Endothelial cell of umbilical vein (primary cell): ENCODE results near the gene ATP1B3. TPM values are rescaled to one million over a fixed set of nuclear protein-coding genes. Genes with fewer than 3 reads are reported as not detected.

Experiments
- BruUV-seq: library from RNA; stranded (reverse); fragments of 400-500 nt; replicated peaks from 2 replicates; lab custom pipeline; 2021; lab: Mats Ljungman, UMichigan
- CTCF ChIA-PET: fragments of 300-600, 350-600 bp; sonication (Branson Sonifier 250); formaldehyde crosslinking; loops from one replicate; lab custom pipeline; 2021; ENCODE audit warnings: antibody characterized with exemption, inconsistent platforms; lab: Charles Lee
- POLR2A ChIA-PET: fragments of 300-600, 350-600 bp; sonication (Branson Sonifier 250); formaldehyde crosslinking; loops from one replicate; lab custom pipeline; 2021; ENCODE audit warnings: antibody characterized with exemption, inconsistent platforms; lab: Charles Lee
- DNase-seq: peaks from one replicate; pipeline ENCODE4 v3.0.0-alpha.2; 2011; ENCODE audit warnings: low read depth, low spot score
- FAIRE-seq: peaks from 2 replicates; lab custom pipeline; 2011; peaks lifted over from hg19 to GRCh38; lab: Jason Lieb, UNC
- H2AFZ ChIP-seq: 2 replicates; pipeline ENCODE4 v1.6.0; 2012; ENCODE audit warnings: low read depth, low read length, control low read depth, inconsistent platforms
- H3K27ac ChIP-seq: 2 replicates; pipeline ENCODE4 v1.5.1; 2011; ENCODE audit warnings: low read depth, mild to moderate bottlenecking, control low read depth, low read length, moderate library complexity; ENCODE audit not compliant: insufficient read depth
- H3K27me3 ChIP-seq, 2 experiments: 2 replicates each; pipeline versions ENCODE4 v1.6.0 to v1.6.1; 2011; ENCODE audit warnings: low read length in 2 of 2, mixed read lengths in 1 of 2; ENCODE audit not compliant: control insufficient read depth in 2 of 2, insufficient read depth in 2 of 2
- H3K36me3 ChIP-seq, 2 experiments: 2 replicates in 1 of 2; 3 replicates in 1 of 2; pipeline ENCODE4 v1.5.1; 2011; ENCODE audit warnings: low read length in 2 of 2, mild to moderate bottlenecking in 1 of 2, moderate library complexity in 1 of 2; ENCODE audit not compliant: control insufficient read depth in 2 of 2, insufficient read depth in 2 of 2; ENCODE audit errors: extremely low read depth in 1 of 2
- H3K4me1 ChIP-seq: 3 replicates; pipeline ENCODE4 v1.5.1; 2011; ENCODE audit warnings: mild to moderate bottlenecking, low read length; ENCODE audit not compliant: control insufficient read depth, insufficient read depth; ENCODE audit errors: extremely low read depth
- H3K4me2 ChIP-seq: 2 replicates; pipeline ENCODE4 v1.6.1; 2011; ENCODE audit warnings: low read length, control low read depth, mixed read lengths; ENCODE audit not compliant: insufficient read depth
- H3K4me3 ChIP-seq, 3 experiments: fragments of 200-600 bp in 1 of 3; sonication (generic), shearing (Covaris generic) in 1 of 3; replicated peaks in 1 of 3; 2 replicates each; pipeline ENCODE4 v1.5.1; 2011 to 2016; ENCODE audit warnings: control low read depth in 3 of 3, low read length in 3 of 3, mild to moderate bottlenecking in 2 of 3, inconsistent platforms in 1 of 3, low read depth in 1 of 3, moderate library complexity in 1 of 3; ENCODE audit not compliant: insufficient read depth in 1 of 3
- H3K79me2 ChIP-seq: 2 replicates; pipeline ENCODE4 v1.6.0; 2012; ENCODE audit warnings: low read length, inconsistent platforms; ENCODE audit not compliant: control insufficient read depth, insufficient read depth
- H3K9ac ChIP-seq: replicated peaks from 2 replicates; pipeline ENCODE3; 2011; ENCODE audit warnings: low read length, control low read depth; ENCODE audit not compliant: insufficient read depth; ENCODE audit errors: extremely low read depth
- H3K9me1 ChIP-seq: replicated peaks from 3 replicates; pipeline ENCODE4 v1.6.0; 2011; ENCODE audit warnings: mild to moderate bottlenecking, low read length; ENCODE audit not compliant: control insufficient read depth, insufficient read depth; ENCODE audit errors: extremely low read depth
- H3K9me3 ChIP-seq: replicated peaks from 2 replicates; pipeline ENCODE4 v1.5.1; 2012; ENCODE audit warnings: low read length, inconsistent platforms; ENCODE audit not compliant: control insufficient read depth, insufficient read depth
- H4K20me1 ChIP-seq: replicated peaks from 2 replicates; pipeline ENCODE3; 2011; ENCODE audit warnings: mild to moderate bottlenecking, low read length; ENCODE audit not compliant: control insufficient read depth, insufficient read depth; ENCODE audit errors: extremely low read depth
- CTCF ChIP-seq, 2 donors: IDR thresholded peaks; 1 replicate in 1 of 2; 2 replicates in 1 of 2; pipeline ENCODE4 v1.5.1; 2011; ENCODE audit warnings: low read length in 2 of 2, mild to moderate bottlenecking in 2 of 2, moderate library complexity in 2 of 2, control low read depth in 1 of 2, inconsistent platforms in 1 of 2, low read depth in 1 of 2; ENCODE audit not compliant: insufficient read depth in 1 of 2; ENCODE audit errors: extremely low read depth in 1 of 2
- EZH2 ChIP-seq: IDR thresholded peaks from 2 replicates; pipeline ENCODE4 v1.6.1; 2012; ENCODE audit warnings: borderline replicate concordance, low read depth, mild to moderate bottlenecking, moderate library complexity, low read length, inconsistent platforms; ENCODE audit not compliant: severe bottlenecking
- FOS ChIP-seq: IDR thresholded peaks from 2 replicates; pipeline ENCODE4 v1.6.1; 2011; ENCODE audit warnings: mild to moderate bottlenecking, low read length, moderate library complexity, borderline replicate concordance; ENCODE audit not compliant: insufficient read depth
- GATA2 ChIP-seq: IDR thresholded peaks from 2 replicates; pipeline ENCODE4 v1.7.0; 2011; ENCODE audit warnings: low read depth, mild to moderate bottlenecking, moderate library complexity, mixed read lengths, low read length; ENCODE audit not compliant: insufficient read length, insufficient read depth
- JUN ChIP-seq: IDR thresholded peaks from 2 replicates; pipeline ENCODE4 v1.6.1; 2011; ENCODE audit warnings: borderline replicate concordance, low read depth; ENCODE audit not compliant: insufficient read length, insufficient read depth
- MAX ChIP-seq: IDR thresholded peaks from 2 replicates; pipeline ENCODE4 v1.6.1; 2011; ENCODE audit not compliant: insufficient read depth, insufficient read length
- MYC ChIP-seq: IDR thresholded peaks from one replicate; pipeline ENCODE4 v1.6.1; 2011; ENCODE audit warnings: mild to moderate bottlenecking, low read depth, low read length
- POLR2A ChIP-seq: IDR thresholded peaks from 2 replicates; pipeline ENCODE4 v1.6.1; 2012; ENCODE audit warnings: low read depth, mild to moderate bottlenecking, control low read depth, low read length
- POLR2AphosphoS5 ChIP-seq: IDR thresholded peaks from 2 replicates; pipeline ENCODE4 v1.6.1; 2012; ENCODE audit warnings: low read depth, mild to moderate bottlenecking, control low read depth, low read length, moderate library complexity; ENCODE audit not compliant: insufficient read depth
- dilution Hi-C: fragments of 300-500 bp; cut with MboI; formaldehyde crosslinking; loops from one replicate; pipeline ENCODE4 v1.15.0; 2019; ENCODE audit warnings: low sequenced_read_pairs; ENCODE audit not compliant: extremely low pct_ligation_motif_present
- intact Hi-C: fragments of 100-400 bp; cut with micrococcal nuclease; formaldehyde crosslinking; loops from one replicate; pipeline ENCODE4 v1.10.0; 2022
- polyA plus RNA-seq, 4 experiments: library from polyadenylated mRNA; depleted of rRNA in 3 of 4; stranded (reverse) in 3 of 4; unstranded in 1 of 4; fragments of >200 nt; gene quantifications; 2 replicates each; pipeline versions ENCODE4 v1.2.1 to v1.2.3, GENCODE V29; 2011 to 2012; ENCODE audit warnings: missing spikeins in 1 of 4
- total RNA-seq: library from RNA; stranded (reverse); gene quantifications from 2 replicates; pipeline ENCODE4 v1.2.3, GENCODE V29; 2021

ATP1B3 gene
- total and polyA plus RNA-seq, 2 donors (not counting 3 experiments of a cell fraction or from before 2014, with no cell fraction given) = 227 to 279 TPM

- H3K4me3 ChIP-seq = no peak overlapping the region
- intact Hi-C loops (no loop called here), dilution Hi-C loops (no loop called here)
- peaks cover 13% of the 10 kb centered on the region for H4K20me1 ChIP-seq
- FAIRE-seq (no peak), DNase-seq (no peak)
- no TSS peak for BruUV-seq
- POLR2A ChIA-PET = no interaction called here
- H3K27ac ChIP-seq = no peak overlapping the region
- H3K9me1 ChIP-seq = peaks cover 2% of the 10 kb centered on the region
- H3K4me2 ChIP-seq = no peak overlapping the region
- no peaks in the 10 kb centered on the region for H3K9me3 ChIP-seq
- no peaks in the 10 kb centered on the region for H3K36me3 ChIP-seq
- H3K27me3 ChIP-seq = no peaks in the 10 kb centered on the region
- peaks cover 69% of the 10 kb centered on the region for H3K79me2 ChIP-seq
- TF ChIP-seq MAX (no peak), JUN (no peak)
- CTCF ChIA-PET = no interaction called here
- no peak overlapping the region for H2AFZ ChIP-seq
- H3K9ac ChIP-seq = no peak overlapping the region
- H3K4me1 ChIP-seq = no peaks in the 10 kb centered on the region
Measured at GRCh38 chr3:141898908-141899307, 22.5 kb downstream of the ATP1B3 start.

GRCh38 chr3:141900343-141900742 lies 23.9 kb downstream of the ATP1B3 start:
- Histone ChIP-seq H3K36me3 (no peaks in the 10 kb centered on the region), H3K79me2 (peaks cover 58% of the 10 kb centered on the region), H3K9me1 (peaks cover 2% of the 10 kb centered on the region), H3K9me3 (no peaks in the 10 kb centered on the region), H3K4me3 (no peak overlapping the region), H3K4me1 (no peaks in the 10 kb centered on the region), H4K20me1 (peaks cover 13% of the 10 kb centered on the region), H3K27ac (no peak overlapping the region), H3K27me3 (no peaks in the 10 kb centered on the region), H3K4me2 (no peak overlapping the region), H3K9ac (no peak overlapping the region), H2AFZ (no peak overlapping the region)
- ChIA-PET CTCF (interaction anchor here (0.9 to 1.3 kb wide), 4 partner anchors 8 to 20 kb away, joined by 3 to 5 read pairs (median 3); no protein-coding TSS in a partner anchor), POLR2A (no interaction called here)
- no peak for FAIRE-seq
- TF ChIP-seq JUN (no peak), FOS (no peak), POLR2AphosphoS5 (no peak), CTCF (IDR thresholded peaks at IDR 0.05; ENCODE audit: extremely low read depth in 1 of 2, insufficient read depth in 1 of 2, low read depth in 1 of 2, low read length in 2 of 2) (no peak), GATA2 (no peak), MYC (no peak), EZH2 (no peak), POLR2A (no peak), MAX (no peak)
- BruUV-seq = no TSS peak
- dilution Hi-C loops = no loop called here
- DNase-seq = no peak
- intact Hi-C loops = no loop called here
